Activated CD8-positive, alpha-beta memory T cell treated with anti-CD3 and anti-CD28 coated beads, Interleukin-2, amount 50 U/mL, for 48 hours (primary cell): ENCODE results near the gene FBXO38.

Source experiments
- DNase-seq: peaks from one replicate; pipeline ENCODE4 v3.0.0-alpha.2; 2020

FBXO38 gene

GRCh38 chr5:148383564-148384379 is at the start of gene FBXO38:
TSS of gene FBXO38 (plus strand) at chr5:148383958. CDS start at chr5:148394777, 10,819 bp downstream.
- peak; percentile 94 for DNase-seq

GRCh38 chr5:148335259-148335658 is 48.5 kb upstream of the FBXO38 start, which contains the start of gene SPINK9:
TSS of gene SPINK9 (plus strand) at chr5:148335559. CDS start at chr5:148335614, 55 bp downstream.
- no peak for DNase-seq

GRCh38 chr5:148336704-148337435 is 46.9 kb upstream of the FBXO38 start:
- DNase-seq: no peak

GRCh38 chr5:148342371-148343045 is 41.2 kb upstream of the FBXO38 start:
- no peak for DNase-seq

GRCh38 chr5:148343046-148343407 is 40.7 kb upstream of the FBXO38 start:
- no peak for DNase-seq

- no peak for DNase-seq
Measured at GRCh38 chr5:148343603-148344487, 39.9 kb upstream of the FBXO38 start.

GRCh38 chr5:148347706-148348105 is 36.1 kb upstream of the FBXO38 start:
- DNase-seq: no peak

- no peak for DNase-seq
Measured at GRCh38 chr5:148352696-148353095, 31.1 kb upstream of the FBXO38 start.

GRCh38 chr5:148353634-148354033 is 30.1 kb upstream of the FBXO38 start:
- no peak for DNase-seq

GRCh38 chr5:148364343-148364742 is 19.4 kb upstream of the FBXO38 start:
- no peak for DNase-seq

- no peak for DNase-seq
Measured at GRCh38 chr5:148368299-148368698, 15.5 kb upstream of the FBXO38 start.

- no peak for DNase-seq
Measured at GRCh38 chr5:148372166-148372725, 11.5 kb upstream of the FBXO38 start.

GRCh38 chr5:148372893-148373292 is 10.9 kb upstream of the FBXO38 start:
- no peak for DNase-seq

GRCh38 chr5:148374690-148375360 is 8.9 kb upstream of the FBXO38 start:
- DNase-seq: no peak

GRCh38 chr5:148376198-148376597 is 7.6 kb upstream of the FBXO38 start:
- no peak for DNase-seq

GRCh38 chr5:148378670-148379069 is 5.1 kb upstream of the FBXO38 start:
- no peak for DNase-seq

- DNase-seq: no peak
Measured at GRCh38 chr5:148379340-148379739, 4.4 kb upstream of the FBXO38 start.

- no peak for DNase-seq
Measured at GRCh38 chr5:148381906-148382305, 1.9 kb upstream of the FBXO38 start.

GRCh38 chr5:148382961-148383360 is 797 bp upstream of the FBXO38 start:
- no peak for DNase-seq

GRCh38 chr5:148384380-148384737 is 601 bp downstream of the FBXO38 start:
- no peak for DNase-seq

- DNase-seq: no peak
Measured at GRCh38 chr5:148385094-148385493, 1.3 kb downstream of the FBXO38 start.

GRCh38 chr5:148386041-148386440 is 2.3 kb downstream of the FBXO38 start:
- DNase-seq: no peak
